NCI-H526 treated with DMSO at 0.1 percent for 48 hours (cell line): ENCODE results near the gene COL20A1.
"Not testable (repeated sequence)": the region's sequence is repeated elsewhere in the genome, so short reads cannot be mapped to it uniquely, and the experiment has no call there.

Experiments used
- DNase-seq: peaks from one replicate; lab custom pipeline; 2025; lab: John Stamatoyannopoulos, UW

The COL20A1 gene

DNA sequence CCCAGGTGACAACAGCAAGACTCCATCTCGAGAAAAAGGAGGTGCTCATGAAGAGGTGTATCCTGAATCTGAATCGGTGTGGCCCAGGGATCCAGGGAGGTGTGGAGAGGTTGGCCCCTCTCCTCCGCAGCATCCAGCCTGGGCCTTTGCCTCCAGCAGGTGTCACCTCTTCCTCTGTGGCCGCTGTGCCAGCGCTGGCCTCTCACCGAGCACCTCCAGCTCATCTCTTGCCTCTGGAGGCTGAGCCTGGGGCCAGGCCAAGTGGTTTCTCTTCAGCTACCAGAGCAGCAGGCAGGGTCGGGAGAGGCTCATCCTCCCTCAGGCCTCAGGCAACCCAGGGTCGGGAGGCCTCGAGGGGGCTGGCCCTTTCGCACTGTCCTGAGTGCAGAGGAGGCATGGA lies 1.2 kb upstream of the COL20A1 start:
- no peak for DNase-seq

DNA sequence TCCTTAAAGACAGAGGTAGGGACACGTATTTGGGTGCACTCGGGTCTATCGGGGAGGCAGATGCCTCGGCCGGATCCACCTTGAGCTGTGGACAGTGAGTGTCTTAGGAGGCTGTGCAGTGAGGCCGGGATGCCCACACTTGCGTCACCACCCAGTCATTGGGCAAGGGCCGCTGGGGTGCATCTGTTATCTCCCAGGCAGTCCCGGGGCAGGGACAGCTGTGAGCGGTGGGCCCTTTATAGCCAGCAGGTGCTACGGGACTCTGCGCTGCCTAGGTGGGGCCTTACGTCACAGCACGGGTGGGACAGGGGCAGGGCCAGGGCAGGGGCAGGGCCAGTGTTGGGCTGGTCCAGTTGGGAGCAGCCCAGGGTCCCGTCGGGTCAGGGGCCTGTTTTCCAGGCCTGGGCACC lies 689 bp upstream of the COL20A1 start:
- DNase-seq = no peak

DNA sequence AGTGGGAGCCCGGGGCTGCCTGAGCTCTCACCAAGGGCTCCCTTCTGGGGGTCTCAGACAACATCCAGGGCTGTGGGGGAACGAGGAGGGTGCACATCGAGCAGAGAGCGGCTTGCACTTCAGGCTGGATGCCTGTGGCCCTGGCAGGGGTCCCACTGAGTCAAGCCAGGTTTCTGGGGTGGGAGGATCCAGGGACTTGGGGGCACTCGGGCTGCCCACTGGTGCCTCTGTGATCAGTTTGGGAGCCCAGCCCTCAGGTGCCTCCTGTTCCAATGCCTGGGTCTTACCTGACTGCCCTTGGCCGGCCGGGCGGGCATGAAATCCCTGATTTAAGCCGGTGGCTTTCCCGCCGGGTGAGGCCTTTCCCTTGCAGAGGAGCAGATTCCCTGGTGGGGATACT lies 470 bp downstream of the COL20A1 start:
- DNase-seq = no peak

DNA sequence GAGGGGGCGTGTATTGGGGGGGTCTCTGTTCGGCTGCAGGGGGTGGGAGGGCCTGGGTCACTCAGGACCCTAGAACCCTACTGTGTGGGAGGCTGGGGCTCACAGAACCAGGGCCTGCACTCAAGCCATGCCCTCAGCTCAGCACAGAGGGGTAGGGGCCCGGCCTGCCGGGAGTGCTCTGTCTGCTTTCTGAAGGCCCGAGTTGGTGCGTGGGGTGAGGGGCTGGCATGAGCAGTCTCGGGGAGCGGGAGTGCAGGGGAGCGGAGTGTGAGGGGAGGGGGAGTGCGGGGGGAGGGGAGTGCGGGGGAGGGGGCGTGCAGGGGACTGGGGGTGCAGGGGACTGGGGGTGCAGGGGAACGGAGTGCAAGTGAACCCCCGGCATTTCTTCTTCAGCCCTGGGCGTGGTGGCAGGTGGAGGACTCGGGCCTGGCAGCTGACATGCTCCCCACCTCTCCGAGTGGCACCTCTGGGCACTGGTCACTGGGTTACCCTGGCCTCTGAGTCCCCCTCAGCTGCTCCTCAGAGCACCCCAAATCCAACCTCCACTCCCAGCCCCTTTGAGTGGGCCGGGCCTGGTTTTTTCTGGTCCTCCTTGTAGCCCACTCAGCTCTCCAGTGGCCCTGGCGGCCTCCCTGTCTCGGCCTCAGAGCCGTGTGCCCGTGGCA lies 1.0 kb downstream of the COL20A1 start:
- DNase-seq = no peak

DNA sequence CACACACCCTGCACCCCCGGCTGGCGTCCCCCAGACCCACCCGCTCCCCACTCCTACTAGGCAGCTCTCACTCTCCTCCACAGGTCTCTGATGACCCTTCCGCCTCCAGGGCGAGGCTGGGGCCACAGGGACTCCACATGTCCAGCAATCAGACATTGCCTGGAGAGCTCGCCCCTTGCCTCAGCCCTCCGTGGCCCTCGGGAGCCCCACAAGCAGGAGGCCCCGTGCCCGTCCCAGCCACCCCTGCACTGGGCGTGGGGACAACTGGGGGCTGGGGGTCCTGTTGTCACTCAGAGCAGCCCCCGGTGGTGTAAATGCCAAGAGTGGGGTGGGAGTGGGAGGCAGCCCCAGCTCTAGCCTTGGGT lies 1.5 kb downstream of the COL20A1 start:
- no peak for DNase-seq

DNA sequence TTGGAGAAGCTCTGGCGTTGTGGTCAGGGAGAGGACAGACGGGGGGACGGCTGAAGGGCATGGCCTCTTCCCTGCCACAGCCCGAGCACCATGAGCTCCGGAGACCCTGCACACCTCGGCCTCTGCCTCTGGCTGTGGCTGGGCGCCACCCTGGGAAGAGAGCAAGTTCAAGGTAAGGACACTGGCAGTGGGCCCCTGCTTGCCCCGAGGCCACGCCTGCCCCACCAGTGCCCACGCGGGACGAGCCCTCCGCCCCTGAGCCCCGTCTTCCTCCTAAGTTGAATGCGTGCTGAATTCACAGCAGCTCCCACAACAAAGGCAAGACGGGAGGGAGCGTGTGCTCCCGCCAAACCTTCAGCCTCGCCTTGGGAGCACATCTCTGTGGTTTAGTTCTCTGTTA lies 2.0 kb downstream of the COL20A1 start:
- DNase-seq = no peak

DNA sequence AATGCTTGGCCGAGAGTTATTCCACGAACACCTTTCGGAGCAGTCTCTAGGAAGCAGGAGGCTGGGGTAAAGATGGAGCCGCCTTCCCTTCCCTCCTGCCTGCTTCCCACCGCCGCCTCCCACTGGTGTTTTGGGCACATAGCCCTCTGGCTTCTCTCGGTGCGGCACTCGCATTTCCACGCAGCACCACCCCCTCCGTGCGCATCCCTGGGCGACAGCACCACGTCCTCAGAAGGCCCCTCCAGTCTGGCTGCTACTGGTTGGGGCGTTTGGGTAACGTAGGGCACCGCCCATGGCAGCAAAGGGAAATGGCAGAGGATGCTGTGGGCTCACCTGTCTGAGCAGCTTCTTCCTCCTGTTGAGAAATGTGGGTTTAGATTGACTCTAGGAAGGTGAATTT lies 2.4 kb downstream of the COL20A1 start:
- DNase-seq = peak; percentile 15

DNA sequence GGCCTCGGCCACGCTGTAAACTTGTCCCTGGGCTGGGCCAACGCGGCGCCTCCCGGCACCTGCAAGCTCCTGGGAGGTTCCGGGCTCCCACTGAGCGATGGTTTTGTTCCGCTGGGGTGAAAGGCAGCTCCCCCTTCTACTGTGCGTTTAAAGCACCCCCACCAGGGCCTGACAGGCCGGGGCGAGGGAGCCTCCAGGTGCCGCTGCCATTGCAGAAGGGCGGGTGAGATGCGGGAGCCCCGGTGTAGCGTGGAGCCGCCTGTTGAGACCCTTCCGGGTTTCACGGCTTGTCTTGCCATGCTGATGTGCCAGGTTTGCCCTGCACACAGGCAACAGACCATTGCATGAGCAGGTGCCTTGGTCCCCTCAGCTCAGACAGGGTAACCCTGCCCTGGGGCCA lies 2.9 kb downstream of the COL20A1 start:
- DNase-seq = no peak

DNA sequence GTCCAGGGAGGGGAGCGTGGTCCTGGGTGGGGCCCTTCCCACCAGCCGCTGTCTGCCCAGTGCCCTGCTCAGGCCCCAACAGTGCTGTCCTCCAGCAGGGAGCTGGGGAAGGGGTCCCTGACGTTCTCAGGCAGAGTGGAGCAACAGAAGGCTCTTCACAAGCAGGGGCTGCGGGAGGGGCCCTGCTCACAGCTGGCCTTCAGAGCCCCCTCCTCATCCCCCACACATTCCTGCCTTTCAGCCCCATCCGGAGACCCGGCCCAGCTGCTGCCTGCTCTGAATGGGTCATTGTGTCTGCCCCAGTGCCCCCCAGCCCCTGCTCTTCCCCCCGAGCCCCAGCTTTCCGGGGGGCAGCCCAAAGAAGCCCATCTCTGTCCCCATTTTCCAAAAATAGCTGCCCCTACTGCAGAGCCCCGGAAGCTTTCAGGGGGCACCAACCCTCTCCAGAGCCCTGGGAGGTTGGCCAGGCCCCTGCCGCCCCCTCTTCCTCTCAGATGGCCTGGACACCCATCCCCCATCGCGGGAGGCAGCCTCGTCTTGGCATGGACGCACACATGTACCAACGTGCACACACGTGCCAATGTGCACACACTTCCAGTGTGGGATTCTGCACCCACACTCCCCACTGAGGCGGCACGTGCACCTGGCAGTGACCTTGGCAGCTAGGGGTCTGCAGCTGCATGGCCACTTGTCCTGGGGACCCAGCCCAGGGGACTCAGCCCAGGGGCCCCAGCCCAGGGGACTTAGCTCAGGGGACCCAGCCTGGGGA lies 3.7 kb downstream of the COL20A1 start:
- DNase-seq = no peak

DNA sequence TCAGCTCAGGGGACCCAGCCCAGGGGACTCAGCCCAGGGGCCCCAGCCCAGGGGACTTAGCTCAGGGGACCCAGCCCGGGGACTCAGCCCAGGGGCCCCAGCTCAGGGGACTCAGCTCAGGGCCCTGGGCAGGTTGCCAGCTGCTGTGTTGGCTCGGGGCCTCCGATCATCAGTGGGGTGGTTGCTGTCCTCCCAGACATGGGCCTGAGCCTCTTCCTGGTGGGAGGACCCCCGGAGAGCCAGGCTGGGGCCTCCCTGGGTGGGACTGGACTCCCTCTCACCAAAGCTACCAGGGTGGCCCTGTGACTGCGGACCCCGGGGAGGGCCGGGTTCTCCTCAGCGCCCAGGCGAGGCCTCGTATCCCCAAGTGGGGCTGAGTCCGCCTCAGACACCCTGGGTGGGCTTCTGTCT lies 4.4 kb downstream of the COL20A1 start:
- no peak for DNase-seq

DNA sequence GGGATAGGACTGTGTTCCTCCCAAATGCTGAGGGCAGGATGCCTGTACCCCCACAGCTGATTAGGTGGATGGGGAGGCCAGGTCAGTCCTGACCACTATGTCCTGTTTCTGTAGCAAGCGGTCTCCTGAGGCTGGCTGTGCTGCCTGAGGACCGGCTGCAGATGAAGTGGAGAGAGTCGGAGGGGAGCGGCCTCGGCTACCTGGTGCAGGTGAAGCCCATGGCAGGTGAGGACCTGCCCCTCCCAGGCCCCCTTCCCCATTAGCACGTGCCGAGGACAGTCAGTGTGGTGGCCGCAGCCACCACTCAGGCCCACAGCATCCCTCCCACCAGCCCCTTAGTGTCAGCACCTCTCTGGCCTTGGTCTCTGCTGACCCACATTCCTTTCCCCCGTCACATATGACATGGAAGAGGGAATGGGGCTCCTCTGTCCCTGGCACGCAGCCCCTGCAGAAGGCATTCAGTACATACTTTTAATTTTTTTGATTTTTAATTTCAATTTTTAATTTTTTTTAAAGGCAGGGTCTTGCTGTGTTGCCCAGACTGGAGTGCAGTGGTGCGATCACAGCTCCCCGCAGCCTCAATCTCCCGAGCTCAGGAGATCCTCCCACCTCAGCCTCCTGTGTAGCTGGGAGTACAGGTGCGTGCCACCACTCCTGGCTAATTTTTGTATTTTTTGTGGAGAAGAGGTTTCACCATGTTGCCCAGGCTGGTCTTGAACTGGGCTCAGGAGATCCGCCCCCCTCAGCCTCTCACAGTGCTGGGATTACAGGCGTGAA lies 5.0 kb downstream of the COL20A1 start:
- DNase-seq = no peak

DNA sequence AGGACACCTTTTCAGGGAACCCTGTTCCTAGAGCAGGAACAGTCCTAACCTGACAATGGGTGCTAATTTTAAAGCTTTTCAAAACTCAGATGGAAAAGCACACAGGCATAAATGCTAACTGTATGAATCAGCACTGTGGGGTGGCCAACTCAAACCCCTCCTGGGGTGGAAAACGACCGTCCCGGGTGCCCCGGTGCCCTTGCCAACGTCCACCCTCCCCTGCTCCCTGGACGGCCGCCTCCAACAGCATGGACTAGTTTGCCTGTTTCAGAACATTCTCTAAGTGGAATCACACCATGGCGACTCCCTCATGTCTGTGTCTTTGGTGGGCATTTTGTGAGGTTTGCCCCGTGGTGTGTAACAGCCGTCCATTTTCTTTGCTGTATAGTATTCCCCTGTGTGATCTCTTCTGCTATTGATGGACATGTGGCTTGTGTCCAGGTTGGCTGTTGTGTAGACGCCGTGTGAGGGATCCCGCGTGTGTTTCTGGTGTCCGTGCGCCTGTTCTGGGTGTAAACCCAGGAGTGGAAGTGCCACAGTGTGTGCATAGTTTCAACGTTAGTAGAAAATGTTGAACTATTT lies 5.8 kb downstream of the COL20A1 start:
- no peak for DNase-seq

DNA sequence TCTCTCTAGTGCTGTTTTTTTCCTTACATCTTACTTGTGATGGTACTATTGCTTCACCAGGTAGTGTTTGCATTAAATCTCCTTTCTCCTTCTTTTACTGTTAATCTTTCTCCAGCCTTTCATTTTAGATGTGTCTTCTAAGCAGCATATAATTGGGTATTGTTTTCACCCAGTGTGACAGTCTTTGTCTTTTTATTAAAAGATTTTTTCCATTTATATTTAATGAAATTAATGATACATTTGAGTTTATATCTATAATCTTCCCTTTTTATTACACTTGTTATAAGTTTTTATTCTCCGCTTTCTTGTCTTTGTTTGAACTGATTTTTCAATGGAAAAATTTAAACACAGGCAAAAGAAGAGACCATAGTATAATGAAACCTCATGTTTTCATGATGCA lies 8.7 kb downstream of the COL20A1 start:
- no peak for DNase-seq

DNA sequence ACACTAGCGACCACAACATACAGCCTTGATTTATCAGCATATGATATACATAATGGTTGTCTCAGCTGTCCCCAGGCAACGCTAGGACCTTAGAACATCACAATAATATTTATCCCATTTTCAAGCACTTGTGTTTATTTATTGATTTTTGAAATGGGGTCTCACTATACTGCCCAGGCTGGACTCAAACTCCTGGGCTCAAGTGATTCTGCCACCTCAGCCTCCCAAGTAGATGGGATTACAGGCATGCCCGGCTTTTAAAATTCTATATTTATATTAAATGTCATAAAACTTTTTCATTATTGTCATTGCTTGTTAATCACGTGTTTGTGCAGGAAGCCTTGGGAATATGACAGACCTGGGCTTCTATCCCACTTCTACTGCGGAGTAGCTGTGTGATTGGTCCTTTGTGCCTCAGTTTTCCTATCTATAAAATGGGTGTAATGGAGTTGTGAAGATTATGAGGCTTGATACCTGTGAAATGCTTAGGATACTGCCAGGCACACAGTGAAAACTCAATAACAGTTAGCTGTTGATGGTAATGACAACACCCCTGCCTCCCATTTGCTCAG lies 10.2 kb downstream of the COL20A1 start:
- no peak for DNase-seq

DNA sequence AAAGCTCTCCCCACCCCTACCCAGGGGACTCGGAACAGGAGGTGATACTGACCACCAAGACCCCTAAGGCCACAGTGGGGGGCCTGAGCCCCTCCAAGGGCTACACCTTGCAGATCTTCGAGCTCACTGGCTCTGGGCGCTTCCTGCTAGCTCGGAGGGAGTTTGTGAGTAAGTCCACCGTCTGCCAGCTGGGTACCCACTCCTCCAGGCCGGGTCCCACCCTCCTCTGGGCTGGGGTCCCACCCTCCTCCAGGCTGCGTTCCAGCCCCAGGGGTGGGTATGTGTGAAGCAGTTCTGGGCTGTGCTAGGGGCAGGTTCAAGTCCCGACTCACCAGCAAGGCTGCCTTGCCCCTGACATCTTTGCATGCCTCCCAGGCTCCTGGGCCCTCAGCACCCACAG lies 12.4 kb downstream of the COL20A1 start:
- no peak for DNase-seq

DNA sequence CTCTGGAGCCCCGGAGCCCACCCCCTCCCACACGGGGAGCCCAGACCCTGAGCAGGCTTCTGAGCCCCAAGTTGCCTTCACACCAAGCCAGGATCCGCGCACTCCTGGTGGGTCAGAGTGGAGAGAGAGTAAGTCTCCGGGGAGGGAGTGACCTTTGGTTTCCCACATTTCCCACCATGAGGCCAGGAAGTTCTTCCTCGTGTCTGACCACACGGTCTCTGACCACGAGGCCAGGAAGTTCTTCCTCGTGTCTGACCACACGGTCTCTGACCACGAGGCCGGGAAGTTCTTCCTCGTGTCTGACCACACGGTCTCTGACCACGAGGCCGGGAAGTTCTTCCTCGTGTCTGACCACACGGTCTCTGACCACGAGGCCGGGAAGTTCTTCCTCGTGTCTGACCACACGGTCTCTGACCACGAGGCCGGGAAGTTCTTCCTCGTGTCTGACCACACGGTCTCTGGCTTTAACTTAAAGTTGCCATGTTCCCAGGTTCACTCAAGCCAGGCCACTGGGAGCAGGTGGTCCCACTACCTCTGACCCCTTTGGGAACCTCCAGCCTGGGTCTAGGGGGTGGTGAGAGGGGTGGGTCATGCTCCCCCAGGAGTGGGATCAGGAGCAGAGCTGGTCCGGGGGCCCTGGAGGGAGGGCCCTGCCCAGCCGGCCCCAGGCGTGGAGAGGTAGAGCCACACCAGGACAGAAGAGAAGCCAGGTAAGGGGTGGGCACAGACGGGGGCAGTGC lies 13.1 kb downstream of the COL20A1 start:
- DNase-seq = not testable (repeated sequence)

DNA sequence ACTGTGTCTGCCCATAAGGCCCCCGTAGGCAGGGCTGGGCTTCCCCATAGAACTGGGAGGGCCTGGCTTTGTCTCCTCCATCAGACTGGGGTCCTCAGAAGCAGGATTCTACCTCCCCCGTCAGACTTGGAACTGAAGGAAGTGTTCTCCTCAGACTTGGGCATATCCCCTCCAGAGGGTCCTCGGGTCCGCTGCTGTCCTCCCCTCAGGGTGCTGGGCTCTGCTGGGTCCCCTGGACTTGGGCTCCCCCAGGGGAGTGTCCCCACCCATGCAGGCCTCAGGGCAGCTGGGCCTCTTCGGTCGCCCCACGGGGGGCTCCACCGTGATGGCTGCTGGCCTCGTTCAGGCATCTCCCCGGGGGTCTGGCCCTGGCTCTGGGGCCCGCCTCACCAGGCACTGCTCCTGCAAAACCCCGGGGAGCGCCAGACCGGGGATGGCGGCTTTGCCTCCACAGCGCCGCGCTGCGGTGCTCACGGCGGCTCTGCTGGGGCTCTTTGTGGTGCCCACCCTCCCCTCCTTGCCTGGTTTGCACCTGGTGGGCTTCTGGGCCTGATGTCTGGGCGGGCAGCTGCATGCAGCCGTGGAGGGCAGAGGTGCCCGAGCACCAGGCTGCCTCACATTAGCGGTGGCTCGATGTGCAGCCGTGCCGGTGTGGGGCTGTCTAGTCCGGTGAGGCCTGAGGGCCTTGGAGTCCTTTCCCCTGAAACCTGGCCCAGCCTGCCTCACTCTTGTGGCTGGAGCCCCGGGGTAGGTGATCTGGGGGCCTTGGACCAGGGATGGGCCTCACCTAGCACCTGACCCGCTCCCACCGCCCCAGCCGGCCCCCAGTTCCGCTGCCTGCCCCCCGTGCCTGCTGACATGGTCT lies 13.9 kb downstream of the COL20A1 start:
- no peak for DNase-seq

DNA sequence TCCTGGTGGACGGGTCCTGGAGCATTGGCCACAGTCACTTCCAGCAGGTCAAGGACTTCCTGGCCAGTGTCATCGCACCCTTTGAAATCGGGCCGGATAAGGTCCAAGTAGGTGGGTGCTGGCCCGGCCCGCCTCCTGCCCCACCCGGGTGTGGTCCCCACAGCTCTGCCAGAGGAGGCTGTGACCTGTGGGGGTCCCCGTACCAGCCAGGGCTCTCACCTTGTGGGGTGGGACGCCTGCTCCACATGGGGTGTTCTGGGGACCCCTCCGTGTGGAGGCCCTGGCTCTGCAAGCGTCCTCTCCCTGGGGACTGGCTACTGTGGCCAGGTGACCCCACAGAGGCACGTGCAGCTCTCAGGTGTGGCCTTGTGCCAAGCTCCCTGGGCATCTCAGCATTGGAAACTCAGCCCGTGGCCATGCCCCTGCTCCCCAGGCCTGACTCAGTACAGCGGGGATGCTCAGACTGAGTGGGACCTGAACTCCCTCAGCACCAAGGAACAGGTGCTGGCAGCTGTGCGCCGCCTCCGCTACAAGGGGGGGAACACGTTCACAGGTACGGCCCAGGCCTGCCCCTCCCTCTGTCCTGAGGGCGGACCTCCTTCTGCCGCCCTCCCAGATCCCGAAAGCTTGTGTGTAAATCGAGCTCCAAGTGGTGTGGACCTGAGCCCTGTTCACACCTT lies 14.7 kb downstream of the COL20A1 start:
- no peak for DNase-seq

DNA sequence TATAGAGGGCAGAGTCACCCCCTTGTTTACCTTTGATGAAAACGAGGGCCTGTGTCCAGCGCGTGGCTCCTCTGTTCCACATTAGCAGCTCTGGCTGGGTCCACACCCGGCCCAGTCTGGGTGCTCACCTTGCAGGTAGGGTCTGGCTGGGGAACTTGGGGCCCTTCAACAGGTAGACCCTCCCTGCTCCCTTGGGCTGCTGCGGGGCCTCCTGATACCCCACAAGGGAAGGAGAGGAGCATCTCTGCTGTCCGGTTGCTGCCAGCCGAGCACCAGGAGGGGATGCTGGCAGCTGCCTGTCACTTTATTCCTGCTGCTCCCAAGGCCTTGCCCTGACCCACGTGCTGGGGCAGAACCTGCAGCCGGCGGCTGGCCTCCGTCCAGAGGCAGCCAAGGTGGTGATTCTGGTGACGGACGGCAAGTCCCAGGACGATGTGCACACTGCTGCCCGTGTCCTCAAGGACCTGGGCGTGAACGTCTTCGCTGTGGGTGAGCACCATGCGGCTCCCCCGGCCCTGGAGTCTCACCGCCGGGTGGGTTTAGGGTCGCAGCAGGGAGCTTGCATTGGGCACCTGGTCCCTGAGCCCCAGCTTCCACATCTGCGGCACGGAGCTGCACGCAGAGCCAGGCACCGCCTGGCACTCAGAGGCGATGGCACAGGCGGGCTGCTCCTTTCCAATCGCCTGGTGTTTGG lies 15.4 kb downstream of the COL20A1 start:
- DNase-seq = no peak
